ENCODE measurements around the gene IFT20.
A peak's percentile ranks its signal among the peaks of the same experiment; 100 is the strongest.

IFT20 gene

GRCh38 chr17:28335201-28335958 is at the start of gene IFT20, which contains the start of gene TNFAIP1:
TSS of gene IFT20 (minus strand) at chr17:28335472. CDS start at chr17:28331985, 3,487 bp downstream.
TSS of gene TNFAIP1 (plus strand) at chr17:28335761. CDS start at chr17:28339522, 3,761 bp downstream.
- peak; percentile 100 for DNase-seq (ENCODE audit: low spot score)

GRCh38 chr17:28385037-28385400 is 49.7 kb upstream of the IFT20 start:
- DNase-seq (ENCODE audit: low spot score), result no peak

- DNase-seq (ENCODE audit: low spot score), result no peak
Observed at GRCh38 chr17:28384281-28385036, 49.2 kb upstream of the IFT20 start.

- DNase-seq (ENCODE audit: low spot score), result peak; percentile 44
Observed at GRCh38 chr17:28381141-28381825, 46.0 kb upstream of the IFT20 start.

- DNase-seq (ENCODE audit: low spot score), result no peak
Observed at GRCh38 chr17:28379814-28380801, 44.8 kb upstream of the IFT20 start.

GRCh38 chr17:28372945-28373274 is 37.6 kb upstream of the IFT20 start:
- no peak for DNase-seq (ENCODE audit: low spot score)

- DNase-seq (ENCODE audit: low spot score), result peak; percentile 44
Observed at GRCh38 chr17:28372203-28372944, 37.1 kb upstream of the IFT20 start.

GRCh38 chr17:28371245-28372202 is 36.3 kb upstream of the IFT20 start, which contains the start of gene SARM1:
TSS of gene SARM1 (plus strand) at chr17:28371694. CDS start at chr17:28372033, 339 bp downstream.
- DNase-seq (ENCODE audit: low spot score), result peak; percentile 92

- DNase-seq (ENCODE audit: low spot score), result no peak
Observed at GRCh38 chr17:28370744-28371103, 35.5 kb upstream of the IFT20 start.

- DNase-seq (ENCODE audit: low spot score), result peak; percentile 56
Observed at GRCh38 chr17:28370035-28370743, 34.9 kb upstream of the IFT20 start, which contains the start of gene VTN. TSS of gene VTN (minus strand) at chr17:28370307. CDS start at chr17:28370203, 104 bp downstream.

- DNase-seq (ENCODE audit: low spot score), result peak; percentile 35
Observed at GRCh38 chr17:28369684-28370034, 34.4 kb upstream of the IFT20 start.

GRCh38 chr17:28368915-28369683 is 33.8 kb upstream of the IFT20 start:
- DNase-seq (ENCODE audit: low spot score), result no peak

- DNase-seq (ENCODE audit: low spot score), result no peak
Observed at GRCh38 chr17:28368306-28368831, 33.1 kb upstream of the IFT20 start.

- DNase-seq (ENCODE audit: low spot score), result no peak
Observed at GRCh38 chr17:28367641-28368305, 32.5 kb upstream of the IFT20 start.

GRCh38 chr17:28366605-28367004 is 31.3 kb upstream of the IFT20 start:
- peak; percentile 38 for DNase-seq (ENCODE audit: low spot score)

- no peak for DNase-seq (ENCODE audit: low spot score)
Observed at GRCh38 chr17:28365487-28365886, 30.2 kb upstream of the IFT20 start.

- DNase-seq (ENCODE audit: low spot score), result no peak
Observed at GRCh38 chr17:28364665-28365363, 29.5 kb upstream of the IFT20 start, which contains the start of gene SEBOX. TSS of gene SEBOX (minus strand) at chr17:28365199. CDS start at chr17:28365151, 48 bp downstream.

All from cerebellar cortex (tissue), 1 donor.